DND-41 (cell line): ENCODE results near the gene SFSWAP.

Experiments
- EZH2 ChIP-seq: IDR thresholded peaks from 3 replicates; pipeline ENCODE4 v1.6.1; 2012; ENCODE audit warnings: borderline replicate concordance, low read depth, mild to moderate bottlenecking, moderate library complexity, low read length, inconsistent platforms; ENCODE audit not compliant: severe bottlenecking
- TF ChIP-seq, protein P1 (sequence below): IDR thresholded peaks from 2 replicates; pipeline ENCODE4 v1.5.1; 2012; ENCODE audit warnings: borderline replicate concordance, low read length, moderate library complexity, mild to moderate bottlenecking; ENCODE audit not compliant: poor library complexity, severe bottlenecking; ENCODE audit errors: extremely low read depth

GRCh38 chr12:131793243-131794022, 82.5 kb downstream of the SFSWAP start:
- TF ChIP-seq, protein P1, sequence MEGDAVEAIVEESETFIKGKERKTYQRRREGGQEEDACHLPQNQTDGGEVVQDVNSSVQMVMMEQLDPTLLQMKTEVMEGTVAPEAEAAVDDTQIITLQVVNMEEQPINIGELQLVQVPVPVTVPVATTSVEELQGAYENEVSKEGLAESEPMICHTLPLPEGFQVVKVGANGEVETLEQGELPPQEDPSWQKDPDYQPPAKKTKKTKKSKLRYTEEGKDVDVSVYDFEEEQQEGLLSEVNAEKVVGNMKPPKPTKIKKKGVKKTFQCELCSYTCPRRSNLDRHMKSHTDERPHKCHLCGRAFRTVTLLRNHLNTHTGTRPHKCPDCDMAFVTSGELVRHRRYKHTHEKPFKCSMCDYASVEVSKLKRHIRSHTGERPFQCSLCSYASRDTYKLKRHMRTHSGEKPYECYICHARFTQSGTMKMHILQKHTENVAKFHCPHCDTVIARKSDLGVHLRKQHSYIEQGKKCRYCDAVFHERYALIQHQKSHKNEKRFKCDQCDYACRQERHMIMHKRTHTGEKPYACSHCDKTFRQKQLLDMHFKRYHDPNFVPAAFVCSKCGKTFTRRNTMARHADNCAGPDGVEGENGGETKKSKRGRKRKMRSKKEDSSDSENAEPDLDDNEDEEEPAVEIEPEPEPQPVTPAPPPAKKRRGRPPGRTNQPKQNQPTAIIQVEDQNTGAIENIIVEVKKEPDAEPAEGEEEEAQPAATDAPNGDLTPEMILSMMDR, result no peak
- TF ChIP-seq EZH2, result no peak
